GM21381 (cell line): ENCODE results near the gene TRPV4.
A peak's percentile ranks its signal among the peaks of the same experiment; 100 is the strongest.
"Not testable (repeated sequence)": the region's sequence is repeated elsewhere in the genome, so short reads cannot be mapped to it uniquely, and the experiment has no call there.

Source experiments
- ATAC-seq: cut with Tn5 transposase; IDR thresholded peaks from one replicate; pipeline ENCODE4 v1.9.1; 2021; ENCODE audit warnings: mild to moderate bottlenecking, moderate library complexity; ENCODE audit not compliant: unreplicated experiment

Gene TRPV4

DNA sequence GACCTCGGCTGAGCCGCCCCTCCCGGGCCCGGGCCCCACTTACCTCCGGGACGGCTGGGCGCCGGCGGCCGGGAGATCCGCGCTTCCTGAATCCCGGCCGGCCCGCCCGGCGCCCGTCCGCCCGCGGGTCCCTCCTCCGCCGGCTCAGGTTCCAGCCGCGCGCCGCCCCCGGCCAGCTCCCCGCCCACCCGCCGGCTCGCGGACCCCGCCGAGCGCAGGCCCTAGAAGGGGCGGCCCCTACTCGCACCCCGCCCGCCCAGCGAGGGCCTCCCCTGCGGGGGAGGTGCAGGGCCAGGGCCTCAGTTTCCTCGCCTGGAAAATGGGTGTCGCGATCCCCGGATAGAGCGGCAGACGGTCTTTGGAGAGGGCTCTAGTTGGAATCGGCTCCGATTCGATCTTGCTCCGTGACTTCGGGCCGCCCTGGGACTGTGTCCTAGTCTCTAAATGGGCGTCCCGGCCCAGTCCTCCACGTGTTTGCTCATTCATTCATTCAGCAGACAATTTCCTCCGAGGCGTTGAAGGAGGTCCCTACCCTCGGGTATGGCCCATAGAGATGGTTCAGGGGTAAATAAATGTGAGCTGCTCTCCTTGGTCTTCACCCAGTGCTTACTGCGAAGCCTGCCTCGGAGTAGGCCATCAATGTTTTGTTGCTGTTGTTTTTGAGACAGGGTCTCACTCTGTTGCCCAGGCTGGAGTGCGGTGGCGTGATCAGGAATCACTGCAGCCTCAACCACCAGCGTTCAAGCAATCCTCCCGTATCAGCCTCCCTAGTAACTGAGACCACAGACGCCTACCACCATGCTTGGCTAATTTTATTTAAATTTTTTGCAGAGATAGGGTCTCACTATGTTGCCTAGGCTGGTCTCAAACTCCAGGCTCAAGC is at the start of gene TRPV4:
TRPV4 (minus strand) TSS at position 92 of the 883 bp plus-strand sequence. CDS start 18,602 bp downstream, outside the sequence.
- ATAC-seq, result no peak

GRCh38 chr12:109881752-109882151 is 48.6 kb upstream of the TRPV4 start:
- no peak for ATAC-seq

- ATAC-seq, result no peak
These were observed 47.7 kb upstream of the TRPV4 start for GRCh38 chr12:109880938-109881337.

- peak; percentile 92 for ATAC-seq
These were observed 47.1 kb upstream of the TRPV4 start, which contains the start of gene GLTP for GRCh38 chr12:109880043-109880931. Gene GLTP (minus strand): TSS chr12:109880541. CDS start chr12:109880374, 167 bp downstream.

- no peak for ATAC-seq
These were observed 46.3 kb upstream of the TRPV4 start for GRCh38 chr12:109879351-109880042.

GRCh38 chr12:109878749-109879148 is 45.6 kb upstream of the TRPV4 start:
- no peak for ATAC-seq

DNA sequence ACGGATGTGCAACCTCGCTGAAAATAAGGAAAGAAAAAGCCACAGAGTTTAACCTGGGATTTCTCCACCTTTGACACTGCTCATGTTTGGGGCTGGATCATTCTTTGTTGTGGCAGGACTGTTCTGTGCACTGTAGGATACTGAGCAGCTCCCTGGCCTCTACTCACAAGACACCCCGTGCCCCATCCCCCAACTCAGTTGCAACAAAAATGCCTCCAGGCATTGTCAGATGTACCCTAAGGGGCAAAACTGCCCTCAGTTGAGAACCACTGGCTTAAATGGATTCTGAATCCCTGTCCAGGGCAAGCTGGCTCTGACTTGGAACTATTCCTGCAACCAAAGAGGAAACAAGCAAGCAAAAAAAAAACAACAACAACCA is 45.0 kb upstream of the TRPV4 start:
- ATAC-seq, result no peak

DNA sequence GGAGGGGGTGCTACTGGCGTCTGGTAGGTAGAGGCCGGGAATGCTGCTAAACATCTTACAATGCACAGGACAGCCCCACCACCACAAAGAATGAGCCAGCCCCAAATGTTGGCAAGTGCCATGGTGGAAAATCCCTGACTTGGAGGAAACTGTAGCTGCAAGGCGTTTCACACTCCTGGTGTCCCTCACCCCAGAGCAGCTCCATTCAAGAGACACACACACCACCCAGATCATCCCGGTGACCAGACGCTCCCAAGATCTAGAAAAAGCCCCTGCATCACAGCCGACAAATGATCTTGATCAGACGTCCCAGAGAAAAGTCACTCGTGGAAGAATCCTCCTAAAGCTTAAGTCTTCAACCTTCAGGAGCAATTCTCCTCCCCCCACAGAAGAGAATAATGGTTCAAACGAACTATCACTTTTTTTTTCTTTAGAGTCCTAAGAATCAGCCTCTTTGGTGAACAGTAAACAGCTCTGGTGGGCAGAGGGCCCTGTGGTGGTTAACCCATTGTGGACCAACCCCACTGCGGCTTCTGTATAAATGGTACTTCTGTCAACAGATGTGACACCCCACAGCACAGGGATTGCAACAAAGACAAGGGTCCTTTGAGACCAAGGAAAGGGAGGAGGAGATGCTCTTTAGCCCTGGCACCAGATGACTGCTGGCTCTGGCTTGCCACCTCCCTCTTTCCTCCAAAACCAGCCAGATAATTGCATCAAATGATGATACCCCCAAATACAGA is 44.5 kb upstream of the TRPV4 start:
- ATAC-seq, result no peak

GRCh38 chr12:109876406-109876805 is 43.2 kb upstream of the TRPV4 start:
- ATAC-seq, result no peak

DNA sequence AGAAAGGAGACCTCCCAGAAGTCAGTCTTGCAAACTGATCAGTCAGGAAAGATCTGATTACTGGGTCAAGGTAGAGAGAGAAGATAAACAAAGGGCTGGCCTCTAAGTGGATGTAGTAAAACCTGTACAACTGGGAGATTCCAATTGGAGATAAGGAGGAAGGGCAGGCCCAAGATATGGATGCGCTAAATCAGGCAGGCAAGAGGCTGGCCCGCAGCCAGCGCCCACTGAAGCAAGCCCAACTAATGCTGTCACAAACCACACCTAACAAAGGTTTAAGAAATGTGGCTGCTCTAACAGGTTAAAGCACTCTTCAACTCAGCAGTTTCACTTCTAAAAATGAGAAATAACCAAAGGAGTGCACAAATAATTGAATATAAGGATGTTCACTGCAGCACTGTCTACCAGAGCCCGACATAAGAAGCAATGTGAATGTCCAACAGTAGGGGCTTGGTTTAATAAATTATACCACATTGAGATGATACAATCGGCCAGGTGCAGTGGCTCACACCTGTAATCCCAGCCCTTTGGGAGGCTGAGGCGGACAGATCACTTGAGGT is 42.5 kb upstream of the TRPV4 start:
- no peak for ATAC-seq

DNA sequence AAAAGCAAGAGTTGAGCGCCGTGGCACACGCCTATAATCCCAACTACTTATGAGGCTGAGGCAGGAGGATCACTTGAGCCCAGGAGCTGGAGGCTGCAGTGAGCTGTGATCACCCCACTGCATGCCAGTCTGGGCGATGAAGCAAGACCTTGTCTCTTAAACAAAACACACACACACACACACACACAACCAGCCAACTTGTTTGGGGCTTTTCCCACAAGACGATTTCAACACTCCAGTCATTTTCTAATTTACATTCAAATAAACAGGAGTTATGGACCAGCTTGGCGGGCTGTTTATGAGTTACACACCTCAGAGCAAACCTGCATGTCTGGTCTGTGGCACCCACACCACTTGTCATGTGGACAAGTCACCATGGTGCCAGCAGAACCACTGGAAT is 40.5 kb upstream of the TRPV4 start:
- ATAC-seq, result no peak

GRCh38 chr12:109871668-109872314 is 38.6 kb upstream of the TRPV4 start:
- no peak for ATAC-seq

DNA sequence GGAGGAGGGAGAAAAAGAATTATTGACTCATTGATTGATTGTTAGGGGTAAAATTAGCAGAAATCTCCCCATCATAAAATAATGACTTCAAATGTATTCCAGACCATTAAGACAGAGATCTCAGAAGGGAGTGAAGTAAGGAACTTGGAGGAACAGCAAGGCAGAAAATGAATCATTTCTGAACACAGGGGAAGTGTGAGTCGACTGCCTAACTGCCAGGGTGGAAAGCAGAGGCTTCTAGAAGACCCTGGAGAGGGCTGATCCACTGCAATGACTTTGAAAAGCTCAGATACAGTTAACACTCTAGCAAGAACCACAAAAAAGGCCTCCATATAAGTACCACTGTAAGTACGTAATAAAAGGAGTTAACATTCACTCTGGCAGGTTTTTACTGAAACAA is 37.5 kb upstream of the TRPV4 start:
- no peak for ATAC-seq

DNA sequence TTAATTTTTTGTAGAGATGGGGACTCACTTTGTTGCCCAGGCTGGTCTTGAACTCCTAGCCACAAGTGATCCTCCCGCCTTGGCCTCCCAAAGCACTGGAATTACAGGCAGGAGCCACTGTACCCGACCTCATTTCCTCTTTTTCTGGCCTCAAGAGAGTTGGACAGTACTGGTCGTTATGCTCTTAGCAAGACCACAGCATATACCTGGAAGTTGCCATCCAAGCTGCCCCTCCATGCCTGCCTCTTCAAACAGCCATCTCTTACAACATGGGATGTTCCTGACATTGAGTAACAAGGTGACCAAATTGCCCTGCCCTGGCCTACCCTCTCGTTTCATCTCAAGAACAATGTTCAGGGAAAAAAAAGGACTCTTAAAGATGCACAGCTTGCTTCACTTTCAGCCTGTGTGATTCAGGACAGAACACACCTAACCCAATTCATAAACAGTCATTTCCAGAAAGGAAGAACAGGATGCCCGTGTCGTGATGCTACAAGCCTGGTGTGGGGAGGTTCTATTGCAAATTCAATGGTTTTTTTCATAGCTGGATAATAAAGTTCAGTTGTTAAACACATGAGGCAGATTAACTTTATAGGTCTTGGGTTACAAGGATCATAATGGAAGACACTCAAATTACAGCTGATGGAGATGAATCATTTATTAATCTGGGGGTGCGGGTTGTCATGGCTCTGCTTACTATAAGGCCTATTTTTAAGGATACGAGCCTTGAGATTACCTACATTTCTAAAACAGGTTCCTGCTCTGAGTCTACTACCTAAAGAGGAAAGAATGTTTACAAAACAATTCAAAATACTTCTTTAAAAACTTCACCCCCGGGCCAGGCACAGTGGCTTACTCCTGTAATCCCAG is 35.2 kb upstream of the TRPV4 start:
- ATAC-seq, result no peak

- ATAC-seq, result no peak
These were observed 31.7 kb upstream of the TRPV4 start for GRCh38 chr12:109864916-109865315.

- ATAC-seq, result no peak
These were observed 30.9 kb upstream of the TRPV4 start for GRCh38 chr12:109863847-109864712.

DNA sequence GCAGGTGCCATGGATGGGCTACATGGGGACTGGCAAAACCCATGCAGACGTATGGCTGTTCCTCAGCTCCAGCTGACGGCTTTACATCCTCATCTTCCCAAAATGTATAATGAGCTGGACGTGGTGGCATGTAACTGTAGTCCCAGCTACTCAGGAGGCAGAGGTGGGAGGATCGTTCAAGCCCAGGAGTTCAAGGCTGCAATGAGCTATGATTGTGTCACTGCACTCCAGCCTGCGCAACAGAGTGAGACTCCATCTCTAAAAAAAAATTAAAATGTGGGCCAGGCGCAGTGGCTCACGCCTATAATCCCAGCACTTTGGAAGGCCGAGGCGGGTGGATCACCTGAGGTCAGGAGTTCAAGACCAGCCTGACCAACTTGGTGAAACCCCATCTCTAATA is 29.3 kb upstream of the TRPV4 start:
- not testable (repeated sequence) for ATAC-seq
